DND-41 (cell line): Measurements from ENCODE around the gene ATG101.

Experiments
- ATAC-seq: fragments of 200-7000 bp; cut with Tn5 transposase; 3 replicates; pipeline ENCODE4 v1.9.1; 2021; ENCODE audit warnings: low read depth; ENCODE audit not compliant: insufficient read depth
- DNase-seq: peaks from one replicate; pipeline ENCODE4 v3.0.0-alpha.2; 2020
- H2AFZ ChIP-seq: 2 replicates; pipeline ENCODE4 v1.6.0; 2012; ENCODE audit warnings: low read depth, low read length
- H3K27ac ChIP-seq: 2 replicates; pipeline ENCODE4 v1.5.1; 2012; ENCODE audit warnings: low read length, inconsistent platforms
- H3K27me3 ChIP-seq: fragments of 200-600 bp; sonication (generic); 2 replicates; pipeline ENCODE4 v1.6.0; 2012; ENCODE audit warnings: low read length, mild to moderate bottlenecking, inconsistent platforms; ENCODE audit not compliant: insufficient read depth, poor library complexity
- H3K36me3 ChIP-seq: 2 replicates; pipeline ENCODE4 v1.5.1; 2012; ENCODE audit warnings: low read length, inconsistent platforms; ENCODE audit not compliant: insufficient read depth
- H3K4me1 ChIP-seq: 2 replicates; pipeline ENCODE4 v1.5.1; 2012; ENCODE audit warnings: mild to moderate bottlenecking, low read length; ENCODE audit not compliant: insufficient read depth
- H3K4me2 ChIP-seq: 2 replicates; pipeline ENCODE4 v1.6.0; 2012; ENCODE audit warnings: mild to moderate bottlenecking, moderate library complexity, low read length, inconsistent platforms; ENCODE audit not compliant: insufficient read depth
- H3K4me3 ChIP-seq, 2 experiments: fragments of 200-600 bp in 1 of 2; shearing (Covaris generic) in 1 of 2; 2 replicates each; pipeline ENCODE4 v1.5.1; 2012 to 2016; ENCODE audit warnings: inconsistent platforms in 2 of 2, low read length in 2 of 2, mild to moderate bottlenecking in 2 of 2, low read depth in 1 of 2, moderate library complexity in 1 of 2
- H3K79me2 ChIP-seq: 2 replicates; pipeline ENCODE4 v1.6.0; 2012; ENCODE audit warnings: low read length, inconsistent platforms; ENCODE audit not compliant: insufficient read depth
- H3K9ac ChIP-seq: 2 replicates; pipeline ENCODE4 v1.6.0; 2012; ENCODE audit warnings: low read depth, mild to moderate bottlenecking, inconsistent platforms, low read length, moderate library complexity
- H3K9me3 ChIP-seq: 2 replicates; pipeline ENCODE4 v1.5.1; 2012; ENCODE audit warnings: low read length, moderate library complexity, mild to moderate bottlenecking, inconsistent platforms; ENCODE audit not compliant: insufficient read depth, severe bottlenecking
- H4K20me1 ChIP-seq: 2 replicates; pipeline ENCODE4 v1.6.0; 2012; ENCODE audit warnings: low read length; ENCODE audit not compliant: insufficient read depth
- EZH2 ChIP-seq: IDR thresholded peaks from 3 replicates; pipeline ENCODE4 v1.6.1; 2012; ENCODE audit warnings: borderline replicate concordance, low read depth, mild to moderate bottlenecking, moderate library complexity, low read length, inconsistent platforms; ENCODE audit not compliant: severe bottlenecking
- TF ChIP-seq, protein P1 (sequence below): IDR thresholded peaks from 2 replicates; pipeline ENCODE4 v1.5.1; 2012; ENCODE audit warnings: borderline replicate concordance, low read length, moderate library complexity, mild to moderate bottlenecking; ENCODE audit not compliant: poor library complexity, severe bottlenecking; ENCODE audit errors: extremely low read depth

ATG101 gene

DNA sequence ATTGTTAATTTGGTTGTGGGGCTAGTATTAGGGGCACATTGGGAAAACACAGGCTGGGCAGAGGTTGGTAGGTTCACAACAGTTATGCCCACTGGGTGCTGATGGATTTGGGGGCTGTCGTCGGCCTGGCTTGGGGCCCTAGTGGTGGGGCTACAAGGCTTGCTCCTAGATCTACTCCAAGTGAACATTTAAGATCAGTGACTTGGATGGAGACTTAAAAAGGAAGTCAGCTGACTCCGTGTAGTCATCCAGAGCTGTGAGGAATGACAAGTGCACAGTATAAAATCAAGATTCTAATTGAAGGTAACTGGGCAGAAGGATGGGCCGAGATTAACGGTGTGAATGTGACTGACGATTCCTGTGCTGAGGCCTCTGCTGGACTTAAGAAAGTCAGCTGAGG, 31.3 kb upstream of the ATG101 start:
- no peaks in the 10 kb centered on the region for H3K9me3 ChIP-seq
- H3K27ac ChIP-seq: no peak overlapping the region
- H4K20me1 ChIP-seq: peaks cover 54% of the 10 kb centered on the region
- ATAC-seq: no peak
- no peak for DNase-seq
- H3K79me2 ChIP-seq: no peaks in the 10 kb centered on the region
- peaks cover 28% of the 10 kb centered on the region for H3K4me1 ChIP-seq
- H3K36me3 ChIP-seq: no peaks in the 10 kb centered on the region
- H2AFZ ChIP-seq: no peak overlapping the region
- no peak overlapping the region for H3K4me3 ChIP-seq
- no peak for TF ChIP-seq EZH2
- TF ChIP-seq, protein P1, sequence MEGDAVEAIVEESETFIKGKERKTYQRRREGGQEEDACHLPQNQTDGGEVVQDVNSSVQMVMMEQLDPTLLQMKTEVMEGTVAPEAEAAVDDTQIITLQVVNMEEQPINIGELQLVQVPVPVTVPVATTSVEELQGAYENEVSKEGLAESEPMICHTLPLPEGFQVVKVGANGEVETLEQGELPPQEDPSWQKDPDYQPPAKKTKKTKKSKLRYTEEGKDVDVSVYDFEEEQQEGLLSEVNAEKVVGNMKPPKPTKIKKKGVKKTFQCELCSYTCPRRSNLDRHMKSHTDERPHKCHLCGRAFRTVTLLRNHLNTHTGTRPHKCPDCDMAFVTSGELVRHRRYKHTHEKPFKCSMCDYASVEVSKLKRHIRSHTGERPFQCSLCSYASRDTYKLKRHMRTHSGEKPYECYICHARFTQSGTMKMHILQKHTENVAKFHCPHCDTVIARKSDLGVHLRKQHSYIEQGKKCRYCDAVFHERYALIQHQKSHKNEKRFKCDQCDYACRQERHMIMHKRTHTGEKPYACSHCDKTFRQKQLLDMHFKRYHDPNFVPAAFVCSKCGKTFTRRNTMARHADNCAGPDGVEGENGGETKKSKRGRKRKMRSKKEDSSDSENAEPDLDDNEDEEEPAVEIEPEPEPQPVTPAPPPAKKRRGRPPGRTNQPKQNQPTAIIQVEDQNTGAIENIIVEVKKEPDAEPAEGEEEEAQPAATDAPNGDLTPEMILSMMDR: no peak
- no peak overlapping the region for H3K9ac ChIP-seq
- peaks cover 58% of the 10 kb centered on the region for H3K27me3 ChIP-seq
- no peak overlapping the region for H3K4me2 ChIP-seq

- Histone ChIP-seq H4K20me1 (peaks cover 37% of the 10 kb centered on the region), H3K36me3 (no peaks in the 10 kb centered on the region), H3K79me2 (no peaks in the 10 kb centered on the region), H3K4me3 (no peak overlapping the region), H3K9ac (no peak overlapping the region), H3K4me1 (peaks cover 18% of the 10 kb centered on the region), H3K4me2 (no peak overlapping the region), H3K9me3 (no peaks in the 10 kb centered on the region), H3K27me3 (peaks cover 42% of the 10 kb centered on the region), H2AFZ (no peak overlapping the region), H3K27ac (no peak overlapping the region)
- ATAC-seq: no peak
- TF ChIP-seq EZH2: no peak
- TF ChIP-seq, protein P1: no peak
- DNase-seq: no peak
Observed at GRCh38 chr12:52041035-52041434, 28.7 kb upstream of the ATG101 start.

DNA sequence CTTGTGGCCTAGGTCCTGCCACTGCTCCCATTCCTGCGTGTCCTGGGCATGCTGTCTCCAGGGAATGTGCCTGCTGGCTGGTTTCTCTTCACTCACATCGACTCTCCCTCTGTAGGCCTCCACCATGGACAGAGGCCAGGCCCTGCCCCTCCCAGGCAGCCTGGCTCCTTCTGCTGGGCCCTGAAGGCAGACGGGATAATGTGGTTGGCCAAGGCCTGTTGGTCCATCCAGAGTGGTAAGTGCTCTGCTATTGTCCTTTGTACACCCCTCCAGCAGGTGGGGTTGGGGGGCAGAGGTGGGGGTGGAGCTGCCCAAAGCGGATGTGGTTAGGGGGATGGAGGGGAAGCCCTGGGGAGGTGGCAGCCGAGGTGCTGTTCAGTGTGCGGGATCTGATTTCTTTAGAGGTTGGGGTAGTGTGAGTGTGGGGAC, 28.1 kb upstream of the ATG101 start:
- H3K27me3 ChIP-seq: peaks cover 35% of the 10 kb centered on the region
- TF ChIP-seq EZH2: no peak
- TF ChIP-seq, protein P1: no peak
- no peaks in the 10 kb centered on the region for H3K79me2 ChIP-seq

More for the DNA sequence above, 28.1 kb upstream of the ATG101 start:
- H3K4me3 ChIP-seq: no peak overlapping the region
- DNase-seq: peak; percentile 69
- H3K36me3 ChIP-seq: no peaks in the 10 kb centered on the region
- H3K9ac ChIP-seq: no peak overlapping the region
- H2AFZ ChIP-seq: no peak overlapping the region
- H3K27ac ChIP-seq: no peak overlapping the region
- H3K4me1 ChIP-seq: peaks cover 14% of the 10 kb centered on the region
- peaks cover 30% of the 10 kb centered on the region for H4K20me1 ChIP-seq
- H3K4me2 ChIP-seq: no peak overlapping the region
- no peaks in the 10 kb centered on the region for H3K9me3 ChIP-seq
- ATAC-seq: peak; percentile 84
